DOHH2 (cell line): ENCODE measurements around the gene GALNT17.

Experiments
- CTCF ChIP-seq: fragments of 200-600 bp; sonication (generic); IDR thresholded peaks from one replicate; pipeline ENCODE4 v1.5.1; 2014; ENCODE audit warnings: antibody characterized with exemption, mild to moderate bottlenecking, low read depth, low read length; ENCODE audit not compliant: poor library complexity, severe bottlenecking
- EZH2phosphoT487 ChIP-seq: fragments of 200-600 bp; sonication (generic); IDR thresholded peaks from 2 replicates; pipeline ENCODE4 v1.6.1; 2017; ENCODE audit warnings: borderline replicate concordance, mild to moderate bottlenecking, antibody characterized with exemption, low read length, moderate library complexity, mixed read lengths

- TF ChIP-seq CTCF = no peak
- TF ChIP-seq EZH2phosphoT487 = no peak
These were observed 481.4 kb downstream of the GALNT17 start for GRCh38 chr7:71613313-71613712.
